Activated CD4-positive, alpha-beta memory T cell treated with anti-CD3 and anti-CD28 coated beads, Interleukin-2, amount 10 ng/mL, durations not matched to agents 7 days and 5 days (primary cell): ENCODE measurements around the gene GPR119. TPM values are rescaled to one million over a fixed set of nuclear protein-coding genes. Genes with fewer than 3 reads are reported as not detected.
"Not testable (repeated sequence)": the region's sequence is repeated elsewhere in the genome, so short reads cannot be mapped to it uniquely, and the experiment has no call there.

Experiments
- CTCF ChIA-PET: fragments of 350-600 bp; sonication (Branson Sonifier 250); formaldehyde crosslinking; loops from one replicate; lab custom pipeline; 2021; ENCODE audit warnings: antibody characterized with exemption, inconsistent platforms; lab: Charles Lee
- POLR2A ChIA-PET: fragments of 350-600 bp; sonication (Branson Sonifier 250); formaldehyde crosslinking; loops from one replicate; lab custom pipeline; 2021; ENCODE audit warnings: antibody characterized with exemption; lab: Charles Lee
- DNase-seq: peaks from one replicate; pipeline ENCODE4 v3.0.0-alpha.2; 2020
- H3K27ac Mint-ChIP-seq: one replicate; pipeline ENCODE4 v1.8.0; 2021; ENCODE audit warnings: mild to moderate bottlenecking, mixed read lengths
- H3K27me3 Mint-ChIP-seq: one replicate; pipeline ENCODE4 v1.8.0; 2021; ENCODE audit warnings: mixed read lengths
- H3K36me3 Mint-ChIP-seq: one replicate; pipeline ENCODE4 v1.8.0; 2021; ENCODE audit warnings: low read depth, mixed read lengths
- H3K4me1 Mint-ChIP-seq: one replicate; pipeline ENCODE4 v1.8.0; 2021; ENCODE audit warnings: mixed read lengths
- H3K4me3 Mint-ChIP-seq: one replicate; pipeline ENCODE4 v1.8.0; 2021; ENCODE audit warnings: mild to moderate bottlenecking, mixed read lengths
- H3K9me3 Mint-ChIP-seq: one replicate; pipeline ENCODE4 v1.8.0; 2021; ENCODE audit warnings: mixed read lengths
- total RNA-seq, 2 experiments: library from RNA; stranded (reverse); gene quantifications; one replicate each; pipeline ENCODE4 v1.2.3, GENCODE V29; 2021

GPR119 gene
- not detected for total RNA-seq

GRCh38 chrX:130385520-130385919, at the start of gene GPR119:
Gene GPR119, minus strand, starts transcription at chrX:130385674. Its CDS starts 227 bp downstream, at chrX:130385447.
- no peak for DNase-seq
- H3K27ac Mint-ChIP-seq: no peak within 1 kb of the TSS
- no peaks in the 10 kb centered on the region for H3K36me3 Mint-ChIP-seq
- no peak within 1 kb of the TSS for H3K4me3 Mint-ChIP-seq
- H3K9me3 Mint-ChIP-seq: no peaks in the 10 kb centered on the region
- H3K27me3 Mint-ChIP-seq: peaks cover 3% of the 10 kb centered on the region
- no peaks in the 10 kb centered on the region for H3K4me1 Mint-ChIP-seq
- ChIA-PET CTCF (no interaction called here), POLR2A (no interaction called here)

GRCh38 chrX:130429236-130429635, 43.8 kb upstream of the GPR119 start:
- DNase-seq, H3K9me3 Mint-ChIP-seq, H3K27me3 Mint-ChIP-seq, H3K36me3 Mint-ChIP-seq, H3K4me3 Mint-ChIP-seq, H3K27ac Mint-ChIP-seq, H3K4me1 Mint-ChIP-seq, CTCF ChIA-PET, POLR2A ChIA-PET: not testable (repeated sequence)

- Mint-ChIP-seq H3K27me3 (no peaks in the 10 kb centered on the region), H3K27ac (no peak overlapping the region), H3K4me3 (no peak overlapping the region), H3K4me1 (no peaks in the 10 kb centered on the region), H3K36me3 (no peaks in the 10 kb centered on the region), H3K9me3 (no peaks in the 10 kb centered on the region)
- ChIA-PET POLR2A (no interaction called here), CTCF (no interaction called here)
- no peak for DNase-seq
Measured at GRCh38 chrX:130426531-130426930, 41.1 kb upstream of the GPR119 start.

DNA sequence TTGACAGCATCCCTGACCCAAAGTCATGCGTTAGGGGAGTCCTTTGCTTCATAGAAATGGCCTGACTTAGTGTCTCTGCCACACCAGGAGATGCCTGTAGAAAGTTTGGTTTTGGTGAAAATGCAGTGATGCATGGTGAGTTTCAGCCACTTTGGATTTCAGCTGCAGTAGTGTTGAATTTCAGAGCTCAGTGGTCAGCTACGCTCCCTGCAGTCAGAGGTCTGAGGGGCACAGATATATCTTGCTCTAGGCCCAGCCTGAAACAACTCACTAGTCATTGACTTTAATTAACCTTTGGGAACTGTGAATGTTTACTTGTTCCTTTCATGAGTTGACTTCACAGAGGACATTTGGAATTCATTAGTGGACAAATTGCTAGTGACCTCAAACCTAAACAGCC, 33.8 kb upstream of the GPR119 start:
- H3K27ac Mint-ChIP-seq: no peak overlapping the region
- POLR2A ChIA-PET: no interaction called here
- DNase-seq: no peak
- H3K4me1 Mint-ChIP-seq: no peaks in the 10 kb centered on the region
- CTCF ChIA-PET: no interaction called here
- no peaks in the 10 kb centered on the region for H3K9me3 Mint-ChIP-seq
- peaks cover 2% of the 10 kb centered on the region for H3K36me3 Mint-ChIP-seq
- no peaks in the 10 kb centered on the region for H3K27me3 Mint-ChIP-seq
- H3K4me3 Mint-ChIP-seq: no peak overlapping the region

- ChIA-PET CTCF (no interaction called here), POLR2A (no interaction called here)
- no peaks in the 10 kb centered on the region for H3K9me3 Mint-ChIP-seq
- no peak for DNase-seq
- H3K36me3 Mint-ChIP-seq: peaks cover 6% of the 10 kb centered on the region
- no peak overlapping the region for H3K27ac Mint-ChIP-seq
- H3K4me1 Mint-ChIP-seq: no peaks in the 10 kb centered on the region
- H3K4me3 Mint-ChIP-seq: no peak overlapping the region
- no peaks in the 10 kb centered on the region for H3K27me3 Mint-ChIP-seq
Measured at GRCh38 chrX:130418740-130419139, 33.3 kb upstream of the GPR119 start.

- H3K4me3 Mint-ChIP-seq: no peak overlapping the region
- no peak for DNase-seq
- H3K27ac Mint-ChIP-seq: no peak overlapping the region
- ChIA-PET POLR2A (no interaction called here), CTCF (no interaction called here)
- no peaks in the 10 kb centered on the region for H3K4me1 Mint-ChIP-seq
- no peaks in the 10 kb centered on the region for H3K27me3 Mint-ChIP-seq
- peaks cover 6% of the 10 kb centered on the region for H3K36me3 Mint-ChIP-seq
- H3K9me3 Mint-ChIP-seq: no peaks in the 10 kb centered on the region
Measured at GRCh38 chrX:130418066-130418465, 32.6 kb upstream of the GPR119 start.

GRCh38 chrX:130416785-130417184, 31.3 kb upstream of the GPR119 start:
- no peak for DNase-seq
- CTCF ChIA-PET: no interaction called here
- no peaks in the 10 kb centered on the region for H3K9me3 Mint-ChIP-seq
- H3K27ac Mint-ChIP-seq: no peak overlapping the region
- POLR2A ChIA-PET: no interaction called here
- H3K4me3 Mint-ChIP-seq: no peak overlapping the region
- no peaks in the 10 kb centered on the region for H3K27me3 Mint-ChIP-seq
- peaks cover 16% of the 10 kb centered on the region for H3K36me3 Mint-ChIP-seq
- H3K4me1 Mint-ChIP-seq: no peaks in the 10 kb centered on the region

- Mint-ChIP-seq H3K4me3 (no peak overlapping the region), H3K4me1 (no peaks in the 10 kb centered on the region), H3K9me3 (no peaks in the 10 kb centered on the region), H3K27ac (no peak overlapping the region), H3K36me3 (peaks cover 26% of the 10 kb centered on the region), H3K27me3 (no peaks in the 10 kb centered on the region)
- POLR2A ChIA-PET: no interaction called here
- DNase-seq: no peak
- CTCF ChIA-PET: no interaction called here
Measured at GRCh38 chrX:130415201-130415600, 29.7 kb upstream of the GPR119 start.

- H3K36me3 Mint-ChIP-seq: peaks cover 29% of the 10 kb centered on the region
- no peak for DNase-seq
- POLR2A ChIA-PET: no interaction called here
- CTCF ChIA-PET: no interaction called here
- H3K4me3 Mint-ChIP-seq: no peak overlapping the region
- no peaks in the 10 kb centered on the region for H3K4me1 Mint-ChIP-seq
- no peaks in the 10 kb centered on the region for H3K9me3 Mint-ChIP-seq
- no peak overlapping the region for H3K27ac Mint-ChIP-seq
- H3K27me3 Mint-ChIP-seq: no peaks in the 10 kb centered on the region
Measured at GRCh38 chrX:130414800-130415199, 29.3 kb upstream of the GPR119 start.

DNA sequence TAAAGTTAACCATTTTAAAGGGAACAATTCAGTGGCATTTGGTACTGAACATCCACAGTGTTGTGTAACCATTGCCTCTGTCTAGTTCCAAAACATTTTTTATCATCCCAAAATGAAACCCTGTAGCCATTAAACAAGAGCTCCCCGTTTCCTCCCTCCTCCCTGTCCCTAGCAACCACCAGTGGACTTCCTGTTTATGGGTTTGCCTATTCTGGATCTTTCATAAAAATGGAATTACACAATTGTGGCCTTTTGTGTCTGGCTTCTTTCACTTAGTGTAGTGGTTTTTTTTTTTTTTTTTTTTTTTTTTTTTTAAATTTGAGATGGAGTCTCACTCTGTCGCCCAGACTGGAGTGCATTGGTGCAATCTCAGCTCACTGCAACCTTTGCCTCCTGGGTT, 27.9 kb upstream of the GPR119 start:
- ChIA-PET CTCF (no interaction called here), POLR2A (no interaction called here)
- no peaks in the 10 kb centered on the region for H3K27me3 Mint-ChIP-seq
- no peak for DNase-seq
- H3K9me3 Mint-ChIP-seq: no peaks in the 10 kb centered on the region
- no peaks in the 10 kb centered on the region for H3K4me1 Mint-ChIP-seq
- H3K36me3 Mint-ChIP-seq: peaks cover 35% of the 10 kb centered on the region
- H3K4me3 Mint-ChIP-seq: no peak overlapping the region
- H3K27ac Mint-ChIP-seq: no peak overlapping the region

- no peaks in the 10 kb centered on the region for H3K9me3 Mint-ChIP-seq
- DNase-seq: no peak
- H3K27me3 Mint-ChIP-seq: no peaks in the 10 kb centered on the region
- peak overlapping the region; percentile 96 for H3K4me3 Mint-ChIP-seq
- peak overlapping the region; percentile 60 for H3K27ac Mint-ChIP-seq
- peaks cover 17% of the 10 kb centered on the region for H3K36me3 Mint-ChIP-seq
- POLR2A ChIA-PET: interaction anchor here (1.2 to 2.0 kb wide), 2 partner anchors 9 to 63 kb away, joined by 3 to 9 read pairs; partner anchors contain the start of gene SLC25A14
- CTCF ChIA-PET: no interaction called here
- H3K4me1 Mint-ChIP-seq: peaks cover 23% of the 10 kb centered on the region
Measured at GRCh38 chrX:130402208-130402684, 16.8 kb upstream of the GPR119 start.

- DNase-seq: peak; percentile 73
- Mint-ChIP-seq H3K27ac (peak within 1 kb of the TSS; percentile 81), H3K36me3 (peaks cover 17% of the 10 kb centered on the region), H3K9me3 (no peaks in the 10 kb centered on the region), H3K27me3 (no peaks in the 10 kb centered on the region), H3K4me1 (peaks cover 23% of the 10 kb centered on the region), H3K4me3 (peak within 1 kb of the TSS; percentile 96)
- ChIA-PET CTCF (interaction anchor here (1.3 kb wide), 1 partner anchor 341 kb away, joined by 3 read pairs; no protein-coding TSS in a partner anchor), POLR2A (interaction anchor here (1.2 to 2.0 kb wide), 2 partner anchors 8 to 62 kb away, joined by 3 to 9 read pairs; partner anchors contain the start of gene SLC25A14)
Measured at GRCh38 chrX:130401415-130402207, 16.1 kb upstream of the GPR119 start, which contains the start of gene RBMX2. Gene RBMX2, plus strand, starts transcription at chrX:130401987. Its CDS starts 46 bp downstream, at chrX:130402033.

- CTCF ChIA-PET: no interaction called here
- Mint-ChIP-seq H3K4me3 (no peak overlapping the region), H3K4me1 (no peaks in the 10 kb centered on the region), H3K27ac (no peak overlapping the region), H3K27me3 (peaks cover 6% of the 10 kb centered on the region), H3K9me3 (no peaks in the 10 kb centered on the region), H3K36me3 (no peaks in the 10 kb centered on the region)
- POLR2A ChIA-PET: no interaction called here
- no peak for DNase-seq
Measured at GRCh38 chrX:130395341-130395740, 9.9 kb upstream of the GPR119 start.
